Vagina (tissue), 2 donors: ENCODE measurements around the gene C16orf74.

Experiments used
- POLR2A ChIP-seq, 2 donors: fragments of 450-650 bp; IDR thresholded peaks; one replicate each; pipeline ENCODE4 v1.6.1; 2017; ENCODE audit warnings: antibody characterized with exemption in 2 of 2, mild to moderate bottlenecking in 2 of 2, moderate library complexity in 2 of 2
- TF ChIP-seq, protein P1 (sequence below), 3 experiments: fragments of 450-650 bp in 2 of 3; fragments of 200-600 bp in 1 of 3; sonication (generic) in 1 of 3; IDR thresholded peaks; one replicate each; pipeline ENCODE4 v1.5.1; 2017 to 2019; ENCODE audit warnings: antibody characterized with exemption in 3 of 3, mild to moderate bottlenecking in 2 of 3, moderate library complexity in 2 of 3

- TF ChIP-seq, protein P1, sequence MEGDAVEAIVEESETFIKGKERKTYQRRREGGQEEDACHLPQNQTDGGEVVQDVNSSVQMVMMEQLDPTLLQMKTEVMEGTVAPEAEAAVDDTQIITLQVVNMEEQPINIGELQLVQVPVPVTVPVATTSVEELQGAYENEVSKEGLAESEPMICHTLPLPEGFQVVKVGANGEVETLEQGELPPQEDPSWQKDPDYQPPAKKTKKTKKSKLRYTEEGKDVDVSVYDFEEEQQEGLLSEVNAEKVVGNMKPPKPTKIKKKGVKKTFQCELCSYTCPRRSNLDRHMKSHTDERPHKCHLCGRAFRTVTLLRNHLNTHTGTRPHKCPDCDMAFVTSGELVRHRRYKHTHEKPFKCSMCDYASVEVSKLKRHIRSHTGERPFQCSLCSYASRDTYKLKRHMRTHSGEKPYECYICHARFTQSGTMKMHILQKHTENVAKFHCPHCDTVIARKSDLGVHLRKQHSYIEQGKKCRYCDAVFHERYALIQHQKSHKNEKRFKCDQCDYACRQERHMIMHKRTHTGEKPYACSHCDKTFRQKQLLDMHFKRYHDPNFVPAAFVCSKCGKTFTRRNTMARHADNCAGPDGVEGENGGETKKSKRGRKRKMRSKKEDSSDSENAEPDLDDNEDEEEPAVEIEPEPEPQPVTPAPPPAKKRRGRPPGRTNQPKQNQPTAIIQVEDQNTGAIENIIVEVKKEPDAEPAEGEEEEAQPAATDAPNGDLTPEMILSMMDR (IDR thresholded peaks at IDR 0.05): peak in 2 of 3 experiments; percentile 42 to 57
- TF ChIP-seq POLR2A (IDR thresholded peaks at IDR 0.05): no peak
These were observed 90.9 kb downstream of the C16orf74 start for GRCh38 chr16:85659805-85660511.
